H7 (cell line): ENCODE results near the gene PLAAT2. TPM values are rescaled to one million over a fixed set of nuclear protein-coding genes. Genes with fewer than 3 reads are reported as not detected.
"Not testable (repeated sequence)": the region's sequence is repeated elsewhere in the genome, so short reads cannot be mapped to it uniquely, and the experiment has no call there.

ENCODE experiments used
- DNase-seq: peaks from one replicate; pipeline ENCODE4 v3.0.0; 2012
- H3K27me3 ChIP-seq: 2 replicates; pipeline ENCODE4 v1.6.0; 2011; ENCODE audit warnings: mild to moderate bottlenecking, low read length; ENCODE audit not compliant: control insufficient read depth, insufficient read depth
- H3K36me3 ChIP-seq: replicated peaks from 2 replicates; pipeline ENCODE4 v1.5.1; 2011; ENCODE audit warnings: low read length; ENCODE audit not compliant: control insufficient read depth, insufficient read depth
- H3K4me3 ChIP-seq: 2 replicates; pipeline ENCODE4 v1.5.1; 2011; ENCODE audit warnings: low read depth, mild to moderate bottlenecking, control low read depth, low read length, moderate library complexity; ENCODE audit not compliant: insufficient read depth
- total RNA-seq: library from RNA; depleted of rRNA; stranded (reverse); fragments of >200 nt; shearing (Covaris generic); gene quantifications from 2 replicates; pipeline ENCODE4 v1.2.3, GENCODE V29; 2014

Gene PLAAT2
- total RNA-seq, 1 experiment from 2014 or later, result not detected

- Histone ChIP-seq H3K27me3 (no peaks in the 10 kb centered on the region), H3K4me3 (no peak overlapping the region), H3K36me3 (no peaks in the 10 kb centered on the region)
- DNase-seq, result no peak
Observed at GRCh38 chr11:63564784-63565350, 1.7 kb upstream of the PLAAT2 start.

GRCh38 chr11:63564056-63564774 is 1.0 kb upstream of the PLAAT2 start:
- Histone ChIP-seq H3K4me3 (no peak overlapping the region), H3K27me3 (no peaks in the 10 kb centered on the region), H3K36me3 (no peaks in the 10 kb centered on the region)
- no peak for DNase-seq

GRCh38 chr11:63560506-63561180 is 2.5 kb downstream of the PLAAT2 start:
- no peak for DNase-seq
- Histone ChIP-seq H3K27me3 (no peaks in the 10 kb centered on the region), H3K4me3 (no peak overlapping the region), H3K36me3 (no peaks in the 10 kb centered on the region)

DNA sequence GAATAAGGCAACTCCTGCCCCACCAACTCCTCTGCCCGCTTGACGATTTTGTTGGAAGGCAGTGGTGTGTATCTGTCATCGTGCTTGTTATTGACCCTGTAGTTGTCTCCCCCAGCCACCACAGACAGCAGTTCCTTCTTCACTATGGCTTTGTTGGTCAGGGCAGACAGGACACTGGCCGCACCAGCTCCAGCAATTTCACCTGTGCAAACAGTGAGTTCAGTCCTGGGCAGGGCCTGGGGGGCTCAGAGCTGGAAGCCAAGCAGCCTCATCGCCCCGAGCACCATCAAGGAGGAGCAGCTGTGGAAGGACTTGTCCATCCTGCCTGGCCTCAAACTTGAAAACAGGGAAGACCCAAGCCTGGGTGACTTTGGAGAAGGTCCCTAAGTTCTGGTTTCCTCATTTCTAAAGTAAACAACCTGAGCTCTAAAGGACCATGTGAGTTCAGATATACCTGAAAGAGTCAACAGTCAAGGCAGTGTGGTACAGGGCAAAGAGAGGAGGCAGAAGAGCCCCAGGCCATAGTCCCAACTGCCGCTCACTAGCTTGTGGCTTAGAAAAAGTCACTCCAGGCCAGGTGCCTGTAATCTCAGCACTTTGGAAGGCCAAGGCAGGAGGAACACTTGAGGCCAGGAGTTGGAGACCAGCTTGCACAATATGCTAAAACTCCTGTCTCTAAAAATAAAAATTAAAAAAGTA is 4.6 kb downstream of the PLAAT2 start:
- H3K27me3 ChIP-seq, result no peaks in the 10 kb centered on the region
- H3K36me3 ChIP-seq, result no peaks in the 10 kb centered on the region
- no peak for DNase-seq
- no peak overlapping the region for H3K4me3 ChIP-seq

GRCh38 chr11:63557570-63557969 is 5.6 kb downstream of the PLAAT2 start:
- Histone ChIP-seq H3K27me3 (no peaks in the 10 kb centered on the region), H3K36me3 (no peaks in the 10 kb centered on the region), H3K4me3 (no peak overlapping the region)
- DNase-seq, result no peak

- no peak for DNase-seq
- Histone ChIP-seq H3K36me3 (no peaks in the 10 kb centered on the region), H3K4me3 (no peak overlapping the region), H3K27me3 (no peaks in the 10 kb centered on the region)
Observed at GRCh38 chr11:63556404-63557013, 6.7 kb downstream of the PLAAT2 start.

DNA sequence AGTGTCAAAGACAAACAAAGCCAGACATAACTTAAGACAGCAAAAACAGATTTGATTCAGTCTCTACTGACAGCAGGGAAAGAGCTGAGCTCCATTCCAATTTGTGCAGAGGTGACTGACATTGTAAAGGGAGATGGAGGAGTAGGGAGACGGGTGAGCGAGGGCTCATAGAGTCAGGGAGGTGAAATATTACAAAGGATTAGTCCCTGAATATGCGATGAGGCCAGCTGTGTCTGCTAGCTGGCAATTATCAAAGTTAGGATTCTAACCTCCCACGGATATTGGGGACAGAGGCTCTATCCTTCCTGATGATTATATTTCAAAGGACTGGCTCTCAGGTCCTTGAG is 8.3 kb downstream of the PLAAT2 start:
- DNase-seq, result no peak
- H3K36me3 ChIP-seq, result no peaks in the 10 kb centered on the region
- H3K27me3 ChIP-seq, result no peaks in the 10 kb centered on the region
- no peak overlapping the region for H3K4me3 ChIP-seq

DNA sequence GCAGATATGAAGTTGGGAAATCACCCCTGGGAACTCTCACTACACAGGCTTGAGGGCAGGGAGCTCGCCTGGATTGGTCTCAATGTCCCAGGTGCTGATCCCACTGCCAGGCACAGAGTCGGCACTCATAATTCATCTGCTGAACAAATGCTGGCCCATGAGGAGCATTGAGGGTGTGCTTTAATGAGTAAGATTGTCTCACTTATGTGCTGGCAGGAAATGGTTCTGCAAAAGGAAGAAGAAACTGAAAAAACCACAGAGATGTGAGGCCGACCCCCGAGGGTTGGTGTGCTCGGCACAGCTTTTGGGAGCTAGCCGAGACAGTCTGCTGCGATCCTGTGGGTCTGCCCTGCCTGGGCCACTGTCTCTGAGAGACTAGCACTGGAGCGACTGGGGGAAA is 9.4 kb downstream of the PLAAT2 start:
- no peaks in the 10 kb centered on the region for H3K36me3 ChIP-seq
- DNase-seq, result no peak
- H3K4me3 ChIP-seq, result no peak overlapping the region
- no peaks in the 10 kb centered on the region for H3K27me3 ChIP-seq

- no peak overlapping the region for H3K4me3 ChIP-seq
- no peaks in the 10 kb centered on the region for H3K36me3 ChIP-seq
- H3K27me3 ChIP-seq, result no peaks in the 10 kb centered on the region
- DNase-seq, result no peak
Observed at GRCh38 chr11:63552921-63553320, 10.3 kb downstream of the PLAAT2 start.

GRCh38 chr11:63551889-63552266 is 11.3 kb downstream of the PLAAT2 start:
- H3K36me3 ChIP-seq, result no peaks in the 10 kb centered on the region
- no peaks in the 10 kb centered on the region for H3K27me3 ChIP-seq
- no peak overlapping the region for H3K4me3 ChIP-seq
- no peak for DNase-seq

DNA sequence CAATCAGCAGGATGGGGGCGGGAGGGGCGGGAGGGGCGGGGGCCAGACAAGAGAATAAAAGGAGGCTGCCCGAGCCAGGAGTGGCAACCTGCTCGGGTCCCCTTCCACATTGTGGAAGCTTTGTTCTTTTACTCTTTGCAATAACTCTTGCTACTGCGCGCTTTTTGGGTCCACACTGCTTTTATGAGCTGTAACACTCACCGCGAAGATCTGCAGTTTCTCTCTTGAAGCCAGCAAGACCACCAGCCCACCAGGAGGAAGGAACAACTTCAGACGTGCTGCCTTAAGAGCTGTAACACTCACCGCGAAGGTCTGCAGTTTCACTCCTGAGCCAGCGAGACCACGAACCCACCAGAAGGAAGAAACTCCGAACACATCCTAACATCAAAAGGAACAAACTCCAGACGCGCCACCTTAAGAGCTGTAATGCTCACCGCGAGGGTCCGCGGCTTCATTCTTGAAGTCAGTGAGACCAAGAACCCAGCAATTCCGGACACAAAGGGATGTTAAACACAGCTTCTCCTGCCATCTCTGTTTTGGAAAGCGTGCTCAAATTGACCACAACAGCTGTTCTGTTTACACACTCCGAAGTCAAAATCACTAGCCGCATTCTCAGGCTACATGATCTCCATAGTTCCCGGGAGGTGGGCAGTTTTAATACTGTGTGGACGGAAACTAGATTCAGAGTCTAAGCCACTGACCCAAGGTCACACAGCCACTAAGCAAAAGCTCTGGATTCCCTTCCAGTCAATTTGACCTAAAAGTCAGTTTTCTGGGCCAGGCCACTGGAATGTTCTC is 11.9 kb downstream of the PLAAT2 start:
- no peak for DNase-seq
- no peak overlapping the region for H3K4me3 ChIP-seq
- H3K36me3 ChIP-seq, result no peaks in the 10 kb centered on the region
- H3K27me3 ChIP-seq, result no peaks in the 10 kb centered on the region

DNA sequence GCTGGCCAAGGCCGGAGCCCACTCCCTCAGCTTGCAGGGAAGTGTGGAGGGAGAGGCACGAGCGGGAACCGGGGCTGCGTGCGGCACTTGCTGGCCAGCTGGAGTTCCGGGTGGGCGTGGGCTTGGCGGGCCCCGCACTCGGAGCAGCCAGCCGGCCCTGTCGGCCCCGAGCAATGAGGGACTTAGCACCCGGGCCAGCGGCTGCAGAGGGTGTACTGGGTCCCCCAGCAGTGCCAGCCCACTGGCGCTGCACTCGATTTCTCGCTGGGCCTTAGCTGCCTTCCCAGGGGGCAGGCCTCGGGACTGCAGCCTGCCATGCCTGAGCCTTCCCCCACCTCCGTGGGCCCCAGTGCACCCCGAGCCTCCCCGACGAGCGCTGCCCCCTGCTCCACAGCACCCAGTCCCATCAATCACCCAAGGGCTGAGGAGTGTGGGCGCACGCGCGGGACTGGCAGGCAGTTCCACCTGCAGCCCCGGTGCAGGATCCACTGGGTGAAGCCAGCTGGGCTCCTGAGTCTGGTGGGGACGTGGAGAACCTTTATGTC is 13.0 kb downstream of the PLAAT2 start:
- not testable (repeated sequence) for H3K4me3 ChIP-seq, H3K27me3 ChIP-seq, H3K36me3 ChIP-seq, DNase-seq

DNA sequence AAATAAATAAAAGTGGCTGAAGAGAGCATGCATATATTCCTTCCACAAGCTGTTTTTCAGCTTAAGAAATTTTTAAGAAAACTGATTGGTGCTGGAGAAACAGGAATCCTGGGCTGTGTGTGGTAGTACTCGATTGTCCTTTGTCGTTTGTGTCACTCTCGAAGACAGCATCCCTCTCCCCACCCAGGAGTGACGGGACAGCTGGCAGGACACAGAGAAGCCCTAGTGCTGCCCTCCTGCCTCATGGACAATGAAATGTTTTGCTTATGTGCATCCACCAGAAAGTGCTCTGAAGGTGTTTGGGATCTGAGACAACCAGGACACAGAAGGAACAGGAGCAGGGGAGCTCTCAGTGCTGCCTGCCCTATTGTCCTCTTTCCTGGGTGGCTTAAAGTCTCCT is 13.8 kb downstream of the PLAAT2 start:
- H3K4me3 ChIP-seq, result no peak overlapping the region
- DNase-seq, result no peak
- H3K36me3 ChIP-seq, result no peaks in the 10 kb centered on the region
- H3K27me3 ChIP-seq, result no peaks in the 10 kb centered on the region

GRCh38 chr11:63548178-63548577 is 15.0 kb downstream of the PLAAT2 start:
- Histone ChIP-seq H3K36me3 (no peaks in the 10 kb centered on the region), H3K4me3 (no peak overlapping the region), H3K27me3 (no peaks in the 10 kb centered on the region)
- DNase-seq, result no peak
